MCF 10A (cell line): ENCODE data around the gene TRPC4AP. TPM values are rescaled to one million over a fixed set of nuclear protein-coding genes. Genes with fewer than 3 reads are reported as not detected.

Source experiments
- BruUV-seq: library from RNA; stranded (reverse); fragments of 400-500 nt; replicated peaks from 2 replicates; lab custom pipeline; 2021; lab: Mats Ljungman, UMichigan
- CTCF ChIA-PET: fragments of 300-600 bp; sonication (Branson Sonifier 250); formaldehyde crosslinking; extraction: SDS; loops from one replicate; lab custom pipeline; 2021; ENCODE audit warnings: antibody characterized with exemption, inconsistent platforms; lab: Yijun Ruan, JAX
- POLR2A ChIA-PET: fragments of 300-600, 350-650 bp; sonication (Branson Sonifier 250); formaldehyde crosslinking; extraction: SDS; loops from one replicate; lab custom pipeline; 2020; ENCODE audit warnings: antibody characterized with exemption, inconsistent platforms; lab: Yijun Ruan, JAX
- DNase-seq: peaks from one replicate; pipeline ENCODE4 v3.0.0-alpha.2; 2018; ENCODE audit not compliant: unreplicated experiment
- H3K27ac Mint-ChIP-seq: one replicate; pipeline ENCODE4 v1.8.0; 2022; ENCODE audit warnings: mild to moderate bottlenecking, low read depth, mixed read lengths; ENCODE audit not compliant: unreplicated experiment
- H3K27me3 Mint-ChIP-seq: one replicate; pipeline ENCODE4 v1.8.0; 2022; ENCODE audit warnings: mixed read lengths; ENCODE audit not compliant: insufficient read depth, unreplicated experiment
- H3K36me3 Mint-ChIP-seq: one replicate; pipeline ENCODE4 v1.8.0; 2022; ENCODE audit warnings: mild to moderate bottlenecking, moderate library complexity, mixed read lengths; ENCODE audit not compliant: insufficient read depth, unreplicated experiment
- H3K4me1 Mint-ChIP-seq: one replicate; pipeline ENCODE4 v1.8.0; 2022; ENCODE audit warnings: mixed read lengths; ENCODE audit not compliant: insufficient read depth, unreplicated experiment
- H3K4me3 Mint-ChIP-seq: one replicate; pipeline ENCODE4 v1.8.0; 2022; ENCODE audit warnings: mild to moderate bottlenecking, moderate library complexity, mixed read lengths; ENCODE audit not compliant: unreplicated experiment
- H3K9me3 Mint-ChIP-seq: one replicate; pipeline ENCODE4 v1.8.0; 2022; ENCODE audit warnings: mixed read lengths; ENCODE audit not compliant: unreplicated experiment
- CTCF ChIP-seq: fragments of 200-600 bp; IDR thresholded peaks from one replicate; pipeline ENCODE4 v1.8.0; 2022; ENCODE audit warnings: antibody characterized with exemption, mild to moderate bottlenecking; ENCODE audit not compliant: unreplicated experiment
- intact Hi-C: fragments of 100-400 bp; cut with micrococcal nuclease; formaldehyde crosslinking; loops from 2 replicates; pipeline ENCODE4 v1.14.1; 2022
- total RNA-seq: library from RNA; stranded (reverse); gene quantifications from 2 replicates; pipeline ENCODE4 v1.2.3, GENCODE V29; 2022

Gene TRPC4AP
- total RNA-seq, 1 experiment from 2014 or later, result 51.8 TPM

DNA sequence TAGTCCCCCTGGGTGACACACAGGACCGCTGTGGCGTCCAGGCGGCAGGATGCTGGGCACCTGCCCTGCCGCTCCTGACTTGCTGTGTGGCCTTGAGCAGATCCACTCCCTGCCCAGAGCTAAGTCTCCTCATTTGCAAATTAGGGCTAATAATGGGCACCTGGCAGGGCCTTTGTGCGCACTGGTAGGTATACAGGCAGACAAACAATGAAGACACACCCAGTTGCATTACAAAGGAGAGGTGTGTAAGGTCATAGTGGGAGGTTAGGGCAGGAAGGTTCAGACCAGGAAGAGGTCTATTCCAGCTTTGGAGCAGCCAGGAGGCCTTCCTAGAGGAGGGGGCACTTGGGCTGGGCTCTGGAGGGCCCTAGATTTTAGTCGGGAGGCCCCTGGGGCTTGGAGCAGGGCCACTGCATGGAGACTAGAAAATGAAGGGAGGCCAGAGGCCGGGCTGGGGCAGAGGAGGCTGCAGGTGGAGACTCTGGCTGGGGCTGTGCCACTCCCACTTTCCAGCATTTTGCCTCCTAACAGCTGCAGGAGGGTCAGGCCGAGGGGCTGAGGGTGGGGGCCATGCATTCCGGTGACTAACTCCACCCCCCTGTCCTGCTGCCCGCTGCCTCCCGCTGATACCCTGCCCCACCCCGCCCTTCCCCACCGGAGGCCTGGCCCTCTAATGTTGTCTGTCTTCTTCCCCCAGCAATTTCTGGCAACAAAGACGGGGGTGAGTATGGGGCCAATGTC, 108.4 kb downstream of the TRPC4AP start:
- H3K36me3 Mint-ChIP-seq, result peaks cover 18% of the 10 kb centered on the region
- CTCF ChIA-PET, result no interaction called here
- no peak for DNase-seq
- H3K27me3 Mint-ChIP-seq, result peaks cover 8% of the 10 kb centered on the region
- no peak for TF ChIP-seq CTCF
- H3K27ac Mint-ChIP-seq, result no peak overlapping the region
- H3K9me3 Mint-ChIP-seq, result no peaks in the 10 kb centered on the region
- intact Hi-C loops, result no loop called here
- BruUV-seq, result no TSS peak
- POLR2A ChIA-PET, result no interaction called here
- H3K4me1 Mint-ChIP-seq, result peaks cover 6% of the 10 kb centered on the region
- H3K4me3 Mint-ChIP-seq, result no peak overlapping the region

DNA sequence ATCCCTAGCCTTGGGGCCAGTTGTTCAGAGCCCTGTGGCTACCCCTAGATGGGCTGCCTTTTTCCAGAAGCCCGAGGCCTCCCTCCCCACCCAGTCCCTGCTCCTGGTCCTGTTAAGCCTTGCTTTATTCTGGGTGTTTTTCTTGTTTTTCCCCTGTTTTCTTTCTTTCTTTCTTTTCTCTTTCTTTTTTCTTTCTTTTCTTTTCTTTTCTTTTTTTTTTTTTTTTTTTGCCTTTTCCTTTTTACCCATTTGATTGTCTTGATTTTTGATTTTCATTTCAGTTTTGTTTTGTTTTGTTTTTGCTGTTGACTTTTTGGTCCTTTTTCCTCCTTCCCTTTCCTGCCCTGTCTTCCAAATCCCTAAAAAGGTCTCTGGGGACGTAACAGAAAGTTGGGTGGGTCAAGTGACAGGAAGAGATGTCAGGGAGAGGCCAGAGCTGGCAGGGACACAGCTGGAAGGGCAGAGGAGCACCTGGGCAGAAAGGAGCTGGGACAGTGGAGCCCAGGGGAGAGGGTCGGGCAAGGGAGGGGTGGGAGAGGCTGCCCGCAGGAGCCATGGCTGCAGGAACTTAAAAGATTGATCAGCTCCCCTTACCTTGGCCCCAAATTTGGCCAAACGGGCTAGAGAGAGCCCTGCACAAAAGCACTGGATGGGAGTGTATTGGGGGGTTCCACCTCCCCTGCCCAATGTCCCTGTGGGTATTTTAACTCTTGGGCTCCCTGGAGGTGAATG, 109.4 kb downstream of the TRPC4AP start:
- H3K4me1 Mint-ChIP-seq, result peaks cover 6% of the 10 kb centered on the region
- no peak overlapping the region for H3K27ac Mint-ChIP-seq
- ChIA-PET POLR2A (no interaction called here), CTCF (no interaction called here)
- DNase-seq, result no peak
- H3K36me3 Mint-ChIP-seq, result peaks cover 18% of the 10 kb centered on the region
- intact Hi-C loops, result no loop called here
- H3K4me3 Mint-ChIP-seq, result no peak overlapping the region
- BruUV-seq, result no TSS peak
- no peak for TF ChIP-seq CTCF
- peaks cover 8% of the 10 kb centered on the region for H3K27me3 Mint-ChIP-seq
- no peaks in the 10 kb centered on the region for H3K9me3 Mint-ChIP-seq

GRCh38 chr20:34982270-34983088, 110.1 kb downstream of the TRPC4AP start:
- intact Hi-C loops, result no loop called here
- Mint-ChIP-seq H3K27ac (no peak overlapping the region), H3K36me3 (peaks cover 18% of the 10 kb centered on the region), H3K27me3 (peaks cover 9% of the 10 kb centered on the region), H3K4me1 (peaks cover 6% of the 10 kb centered on the region), H3K4me3 (no peak overlapping the region), H3K9me3 (no peaks in the 10 kb centered on the region)
- CTCF ChIA-PET, result no interaction called here
- no TSS peak for BruUV-seq
- POLR2A ChIA-PET, result interaction anchor here (0.6 to 0.7 kb wide), 2 partner anchors 36 to 353 kb away, joined by 3 read pairs; no protein-coding TSS in a partner anchor
- TF ChIP-seq CTCF, result no peak
- DNase-seq, result no peak
